NCI-H1092 (cell line): ENCODE results near the gene SRPK1.

ENCODE experiments used
- DNase-seq: peaks from one replicate; lab custom pipeline; 2025; lab: John Stamatoyannopoulos, UW

The SRPK1 gene

DNA sequence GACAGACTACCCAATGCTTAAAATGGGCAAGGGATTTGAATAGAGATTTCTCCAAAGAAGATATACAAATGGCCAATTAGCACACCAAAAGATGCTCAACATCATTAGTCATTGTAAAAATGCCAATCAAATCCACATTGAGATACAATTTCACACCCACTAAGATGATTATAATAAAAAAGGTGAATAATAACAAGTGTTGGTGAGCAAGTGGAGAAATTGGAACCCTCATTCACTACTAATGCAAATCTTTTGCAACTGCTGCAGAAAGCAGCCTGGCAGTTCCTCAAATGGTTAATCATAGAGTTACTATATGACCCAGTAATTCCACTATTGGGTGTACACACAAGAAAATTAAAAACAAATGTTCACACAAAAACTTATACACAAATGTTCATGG, 103.4 kb downstream of the SRPK1 start:
- no peak for DNase-seq

GRCh38 chr6:35811699-35811995, 109.3 kb downstream of the SRPK1 start:
- DNase-seq, result no peak

DNA sequence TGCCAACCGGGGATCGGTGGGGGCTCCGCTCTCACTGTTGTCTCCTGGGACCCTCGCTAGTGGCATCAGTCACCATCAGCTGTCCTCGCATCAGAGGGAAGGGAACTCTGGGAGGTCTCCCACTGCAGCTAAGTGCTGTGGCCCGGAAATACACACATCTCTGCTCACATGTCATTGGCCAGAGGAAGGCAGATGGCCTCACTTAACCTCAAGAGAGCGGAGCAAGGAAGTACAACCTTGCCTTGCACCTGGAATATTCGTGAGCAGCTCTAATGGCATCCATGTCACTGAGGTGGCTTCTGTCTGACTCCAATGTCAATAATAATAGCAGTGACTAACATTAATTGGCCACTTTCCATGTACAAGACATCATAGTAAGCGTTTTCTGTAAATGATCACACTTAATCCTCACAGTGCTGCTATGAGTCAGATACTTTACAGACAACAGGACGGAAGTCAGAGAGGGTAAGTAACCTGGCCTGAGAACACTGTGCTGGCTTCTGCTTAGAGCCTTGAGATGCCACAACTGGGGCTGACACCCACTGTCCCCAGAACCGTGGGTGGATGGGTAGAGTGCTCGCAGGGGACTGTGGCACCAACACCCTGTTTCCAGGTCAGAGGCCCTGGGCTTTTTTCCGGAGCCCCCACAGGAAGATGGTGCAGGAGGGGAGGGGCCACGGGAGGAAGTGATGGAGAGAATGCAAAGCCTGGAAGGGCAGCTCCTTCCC, 109.8 kb downstream of the SRPK1 start:
- DNase-seq, result no peak

GRCh38 chr6:35809809-35810208, 111.1 kb downstream of the SRPK1 start:
- no peak for DNase-seq

- peak; percentile 80 for DNase-seq
These were observed 112.2 kb downstream of the SRPK1 start for GRCh38 chr6:35808688-35809087.

- peak; percentile 25 for DNase-seq
These were observed 115.7 kb downstream of the SRPK1 start, which contains the start of gene LHFPL5 for GRCh38 chr6:35804996-35805736. LHFPL5 (plus strand) TSS chr6:35805352; CDS start chr6:35805671, 319 bp downstream.

DNA sequence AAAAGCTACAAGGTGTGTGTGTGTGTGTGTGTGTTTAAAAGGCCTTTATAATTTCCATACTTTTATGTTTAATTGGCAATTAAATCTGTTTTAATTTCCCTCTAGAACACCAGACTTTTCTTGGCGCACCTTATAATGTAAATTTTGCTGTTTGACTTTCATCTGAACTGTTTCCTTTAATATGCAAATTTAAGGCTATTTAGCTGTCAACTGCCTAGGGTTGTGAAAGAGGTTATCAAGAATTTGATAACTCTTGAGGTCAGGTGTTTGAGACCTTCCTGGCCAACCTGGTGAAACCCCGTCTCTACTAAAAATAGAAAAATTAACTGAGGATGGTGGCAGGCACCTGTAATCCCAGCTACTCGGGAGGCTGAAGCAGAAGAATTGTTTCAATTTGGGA, 119.8 kb downstream of the SRPK1 start:
- no peak for DNase-seq

DNA sequence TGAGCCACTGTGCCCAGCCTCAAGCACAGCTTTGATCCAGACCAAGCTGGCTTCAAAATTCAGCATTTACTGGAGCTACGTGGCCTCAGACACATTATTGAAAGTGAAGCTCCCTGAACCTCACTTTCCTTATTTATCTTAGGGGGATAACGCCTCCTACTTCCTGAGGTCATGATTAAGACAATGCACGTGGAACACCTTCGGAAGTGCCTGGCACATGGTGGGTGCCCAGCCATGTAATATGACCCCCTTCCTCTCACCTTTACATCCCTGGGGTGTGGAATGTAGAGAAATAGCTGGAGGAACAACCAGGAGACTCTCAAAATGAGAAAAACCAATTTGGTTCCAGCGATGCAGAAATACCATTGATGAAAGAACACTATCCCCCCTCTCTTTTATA, 122.2 kb downstream of the SRPK1 start:
- DNase-seq, result no peak

DNA sequence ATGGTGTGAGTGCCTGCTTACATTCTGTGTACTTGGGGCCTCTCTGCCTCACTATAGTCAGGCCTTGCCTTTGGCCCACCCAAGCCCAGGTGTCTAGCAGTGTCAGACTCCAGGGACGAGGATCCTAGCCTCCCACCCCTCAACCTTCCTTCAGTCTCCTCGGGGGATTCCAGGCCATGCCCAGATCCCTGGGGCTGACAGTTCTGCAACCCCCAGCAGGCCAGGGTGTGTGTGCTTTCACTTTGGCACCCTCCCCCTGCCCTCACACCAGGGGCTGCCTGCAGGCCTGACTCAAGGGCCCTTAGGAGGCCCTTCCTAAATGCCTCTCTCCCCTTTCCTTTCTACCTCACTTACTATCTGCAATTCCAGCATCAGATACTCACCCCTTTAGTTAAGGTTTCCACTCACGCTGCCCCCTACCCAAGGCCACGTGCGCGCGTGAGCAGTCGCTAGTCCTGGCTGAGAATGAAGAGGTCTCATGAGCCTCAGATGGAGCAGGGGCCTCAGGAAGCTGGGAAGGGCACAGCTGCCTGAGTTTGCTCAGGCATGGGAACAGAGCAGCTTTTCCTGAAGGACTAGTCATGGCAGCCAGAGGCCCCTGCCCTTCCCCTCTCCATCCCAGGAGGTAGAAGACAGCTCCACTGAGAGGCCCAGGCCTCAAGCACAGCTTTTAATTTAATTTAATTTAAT, 122.9 kb downstream of the SRPK1 start:
- DNase-seq, result no peak

- no peak for DNase-seq
These were observed 124.7 kb downstream of the SRPK1 start for GRCh38 chr6:35796236-35796635.

DNA sequence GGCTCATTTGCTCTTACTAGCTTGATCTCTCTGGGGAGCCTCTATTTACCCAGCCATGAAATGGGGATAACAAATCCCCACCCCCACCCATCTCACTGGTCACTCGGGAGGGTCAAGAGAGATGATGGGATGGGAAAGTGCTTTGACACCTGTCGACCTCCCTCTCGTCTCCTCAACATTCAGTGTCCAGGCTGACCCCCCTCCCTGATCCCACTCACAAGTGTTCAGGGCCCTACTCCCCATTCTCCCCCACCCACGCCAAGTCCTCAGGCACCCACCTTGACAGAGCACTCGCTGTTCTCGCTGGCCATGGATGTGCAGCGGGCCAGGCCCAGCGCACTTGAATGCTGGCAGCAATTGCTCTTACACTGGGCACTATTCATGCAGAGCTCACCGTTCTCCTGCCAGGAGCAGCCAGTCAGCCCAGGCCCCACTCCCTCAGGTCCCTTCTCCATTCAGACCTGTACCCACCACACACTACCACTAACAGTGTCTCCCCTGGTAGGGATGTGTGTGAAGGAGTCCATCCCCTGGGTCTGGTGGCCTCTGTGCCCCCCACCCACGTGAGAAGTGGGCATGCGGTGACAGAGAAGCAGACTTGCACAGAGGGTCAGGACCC, 125.3 kb downstream of the SRPK1 start:
- DNase-seq, result no peak

GRCh38 chr6:35794536-35795452, 126.1 kb downstream of the SRPK1 start:
- DNase-seq, result no peak

DNA sequence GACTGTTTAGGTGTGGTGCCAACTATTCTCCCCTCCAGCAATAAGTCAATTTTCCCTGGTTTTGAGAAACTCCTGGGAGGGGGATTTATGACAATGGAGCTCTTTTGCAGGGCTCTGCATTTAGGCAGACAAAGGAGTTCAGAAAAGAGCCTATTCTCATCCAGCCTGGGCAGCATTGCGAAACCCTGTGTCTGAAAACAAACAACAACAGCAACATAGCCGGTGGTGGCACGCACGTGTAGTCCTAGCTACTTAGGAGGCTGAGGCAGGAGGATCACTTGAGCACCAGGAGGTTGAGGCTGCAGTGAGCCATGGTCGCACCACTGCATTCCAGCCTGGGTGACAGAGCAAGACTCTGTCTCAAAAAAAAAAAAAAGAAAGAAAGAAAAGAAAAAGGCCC, 130.2 kb downstream of the SRPK1 start:
- DNase-seq, result no peak

DNA sequence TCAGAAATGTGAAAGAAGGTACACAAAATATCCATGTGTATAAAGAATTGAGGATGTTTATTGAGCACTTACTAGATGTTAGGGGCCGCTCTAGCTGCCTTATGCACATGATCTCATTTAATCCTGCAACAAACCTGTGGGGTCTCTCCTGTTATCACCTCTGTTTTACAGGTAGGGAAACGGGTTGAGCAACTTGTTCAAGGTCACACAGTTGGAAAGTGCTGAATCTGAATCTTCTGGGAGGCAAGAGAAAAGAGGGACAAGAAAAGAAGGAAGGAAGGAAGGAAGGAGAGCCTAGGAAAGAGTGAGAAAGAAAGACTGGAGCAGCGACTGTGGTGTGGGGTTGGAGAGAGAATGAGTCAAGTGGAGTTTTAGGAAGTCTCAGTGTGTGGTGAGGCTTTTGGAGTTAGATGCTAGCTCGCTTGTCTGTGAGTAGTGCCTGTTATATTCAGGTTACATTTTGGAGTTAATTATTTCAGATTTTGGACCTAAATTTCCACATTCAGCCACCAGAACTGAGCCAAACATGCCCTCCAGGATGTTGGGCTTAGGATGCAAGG, 132.4 kb downstream of the SRPK1 start:
- DNase-seq, result no peak

DNA sequence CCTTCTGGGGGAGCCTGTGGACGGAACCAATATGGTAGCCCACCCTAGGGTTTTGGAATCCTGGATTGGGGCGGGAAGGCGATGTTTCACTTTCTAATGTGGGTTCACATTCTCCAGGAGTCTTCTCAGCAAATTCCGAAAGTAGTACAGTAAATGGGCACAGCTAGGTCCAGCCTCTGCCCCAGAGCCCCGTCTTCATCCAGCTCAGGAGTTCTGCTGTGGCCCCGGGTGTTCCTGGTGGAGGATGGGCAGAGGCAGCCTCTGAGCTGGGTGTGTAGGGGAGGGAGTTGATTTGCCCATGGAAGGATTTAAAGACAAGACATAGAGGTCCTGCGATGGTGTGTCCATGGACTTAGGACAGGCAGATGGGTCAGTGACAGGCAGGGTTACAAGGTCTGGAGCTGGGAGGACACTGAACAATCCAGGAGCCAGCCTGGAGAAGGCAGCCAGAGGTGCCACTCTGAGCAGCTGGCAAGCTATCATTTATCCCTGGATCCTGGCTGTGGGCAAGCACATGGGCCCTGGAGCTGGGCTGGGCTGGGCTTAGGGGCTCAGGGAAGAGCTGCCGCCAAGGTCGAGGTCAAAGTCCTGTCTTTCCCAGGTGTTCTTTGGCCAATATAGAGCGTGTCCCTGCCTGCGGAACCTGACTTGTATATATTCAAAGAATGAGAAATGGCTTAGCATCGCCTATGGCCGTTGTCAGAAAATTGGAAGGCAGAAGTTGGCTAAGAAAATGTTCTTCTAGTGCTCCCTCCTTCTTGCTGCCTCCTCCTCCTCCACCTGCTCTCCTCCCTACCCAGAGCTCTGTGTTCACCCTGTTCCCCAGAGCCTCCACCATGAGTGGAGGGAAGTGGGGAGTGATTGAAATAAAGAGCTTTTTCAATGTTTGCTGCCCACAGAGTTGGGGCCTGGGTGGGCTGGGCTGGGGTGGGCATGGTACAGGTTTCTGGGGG, 133.4 kb downstream of the SRPK1 start:
- no peak for DNase-seq

GRCh38 chr6:35786810-35787209, 134.1 kb downstream of the SRPK1 start:
- no peak for DNase-seq

- DNase-seq, result no peak
These were observed 134.6 kb downstream of the SRPK1 start for GRCh38 chr6:35786272-35786671.

- DNase-seq, result no peak
These were observed 136.7 kb downstream of the SRPK1 start for GRCh38 chr6:35784200-35784599.
